Left renal pelvis (tissue), 4 donors: ENCODE results near the gene SLC13A3. TPM values are rescaled to one million over a fixed set of nuclear protein-coding genes. Genes with fewer than 3 reads are reported as not detected.

Experiments
- DNase-seq, 4 donors: peaks; one replicate each; pipeline ENCODE4 v3.0.0-alpha.2; 2013; ENCODE audit warnings: low read depth in 4 of 4, low spot score in 3 of 4
- polyA plus RNA-seq, 4 donors: library from polyadenylated mRNA; unstranded; fragments of 120-200 nt; gene quantifications; one replicate each; pipeline ENCODE4 v1.2.1, GENCODE V29; 2013; ENCODE audit not compliant: insufficient read length in 4 of 4

Gene SLC13A3
- polyA plus RNA-seq, 4 donors: 7.1 to 19.8 (median 14.3) TPM

DNA sequence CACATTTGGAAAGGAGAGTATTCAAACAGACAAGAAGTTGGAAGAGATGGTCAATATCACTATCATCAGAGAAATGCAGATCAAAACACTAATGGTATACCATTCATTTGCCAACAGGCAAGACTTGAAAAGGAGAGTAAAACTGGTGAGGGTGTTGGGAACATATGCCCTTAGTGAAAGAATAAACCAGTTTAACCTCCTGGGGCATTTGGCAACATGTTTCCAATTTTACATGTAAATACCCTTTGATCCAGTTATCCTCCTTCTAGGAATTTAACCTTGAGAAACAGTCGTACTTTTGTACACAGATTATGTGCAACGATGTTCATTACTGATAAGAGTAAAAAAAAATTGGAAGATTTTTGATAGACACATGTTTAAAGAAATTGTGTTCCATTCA lies 66.8 kb downstream of the SLC13A3 start:
- DNase-seq: no peak

DNA sequence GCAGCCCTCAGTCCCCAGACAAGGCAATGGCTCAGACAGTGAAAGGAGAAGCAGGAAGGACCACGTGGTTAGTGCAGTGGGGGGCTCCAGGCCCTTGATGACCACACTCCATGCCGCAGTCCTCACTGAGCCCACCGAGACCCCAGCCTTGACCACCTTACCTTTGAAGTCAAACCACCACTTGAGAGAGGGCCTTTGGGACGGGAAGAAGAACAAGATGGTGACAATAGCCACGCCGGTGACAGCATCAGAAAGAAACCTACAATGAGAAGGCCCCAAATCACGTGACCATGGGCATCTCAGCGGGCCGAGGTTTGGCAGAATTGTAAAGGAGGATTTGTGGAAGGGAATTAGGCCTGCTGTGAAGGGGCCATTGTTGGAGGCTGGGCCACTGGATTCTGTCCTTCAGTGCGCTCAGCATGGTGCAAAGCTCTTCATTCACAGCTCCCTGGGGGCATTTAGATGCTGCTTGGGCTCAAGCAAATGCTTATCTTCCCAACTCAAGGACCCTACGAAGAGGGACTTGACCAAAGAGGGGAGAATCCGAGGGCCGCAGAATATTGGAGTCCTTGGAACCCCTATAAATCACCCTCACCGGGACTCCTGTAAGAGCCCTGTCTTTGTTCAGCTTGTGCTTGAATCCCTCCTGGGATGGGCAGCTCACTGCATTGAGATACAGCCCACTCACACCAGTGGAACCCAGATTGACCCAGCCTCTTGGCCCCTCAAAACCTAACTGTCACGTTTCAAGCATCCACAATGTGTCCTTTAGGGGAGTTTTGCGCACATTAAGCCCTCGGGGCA lies 67.6 kb downstream of the SLC13A3 start:
- DNase-seq: no peak

DNA sequence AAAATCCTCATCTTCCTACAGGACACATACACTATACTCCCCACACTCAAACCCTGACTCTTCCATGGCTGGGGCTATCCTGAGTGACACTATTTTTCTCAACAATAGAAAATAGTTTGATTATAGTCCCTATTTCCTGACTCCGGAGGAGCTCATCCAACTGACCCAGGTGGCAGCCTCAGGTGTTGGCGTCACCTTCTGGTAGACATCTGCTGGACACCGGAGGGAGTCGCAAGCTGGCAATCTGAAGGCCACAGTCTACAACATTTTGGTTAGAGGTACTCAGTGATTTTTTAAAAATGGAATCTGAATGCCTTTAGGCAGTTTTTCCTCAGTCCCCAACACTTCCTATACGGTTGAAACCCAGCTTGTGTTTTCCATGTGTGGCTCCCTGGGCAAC lies 68.6 kb downstream of the SLC13A3 start:
- DNase-seq: no peak

DNA sequence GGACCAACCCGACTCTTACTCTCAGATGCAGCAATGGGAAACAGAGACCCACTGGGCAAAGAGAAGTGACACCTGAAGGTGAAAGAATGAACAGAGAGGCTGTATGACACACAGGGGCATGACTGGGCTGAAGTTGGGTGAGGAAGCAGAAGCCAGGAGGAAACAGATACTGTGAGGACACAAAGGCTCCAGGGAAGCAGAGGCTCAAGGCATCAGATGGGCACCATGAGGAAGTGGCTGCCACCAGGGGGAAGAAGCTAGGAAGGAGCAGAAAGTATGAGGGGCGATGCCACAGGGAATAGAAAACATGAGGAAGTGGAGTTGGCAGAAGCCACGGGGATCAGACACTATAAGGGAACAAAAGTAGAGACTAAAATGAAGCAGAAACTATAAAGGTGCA lies 69.9 kb downstream of the SLC13A3 start:
- DNase-seq: no peak

DNA sequence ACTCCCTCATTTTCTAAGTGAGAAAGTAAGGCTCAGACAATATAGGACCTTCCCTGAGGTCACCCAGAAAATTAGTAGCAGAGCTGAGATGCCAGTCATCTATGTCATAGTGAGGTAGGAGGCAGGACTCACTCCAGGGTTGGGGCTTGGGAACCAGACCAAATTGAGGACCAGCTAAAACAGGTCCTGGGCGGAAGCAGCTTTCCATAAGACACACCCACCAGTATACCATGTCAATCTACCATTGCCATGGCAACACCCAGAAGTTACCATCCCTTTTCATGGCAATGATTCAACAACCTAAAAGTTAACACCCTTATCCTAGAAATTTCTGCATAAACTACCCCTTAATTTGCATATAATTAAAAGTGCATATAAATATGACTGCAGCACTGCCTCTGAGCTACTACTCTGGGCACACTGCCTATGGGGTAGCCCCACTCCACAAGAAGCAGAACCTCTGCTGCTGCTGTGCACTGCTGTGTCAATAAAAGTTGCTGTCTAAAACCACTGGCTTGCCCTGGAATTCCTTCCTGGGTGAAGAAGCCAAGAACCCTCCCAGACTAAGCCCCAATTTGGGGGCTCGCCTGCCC lies 70.5 kb downstream of the SLC13A3 start:
- DNase-seq: no peak

DNA sequence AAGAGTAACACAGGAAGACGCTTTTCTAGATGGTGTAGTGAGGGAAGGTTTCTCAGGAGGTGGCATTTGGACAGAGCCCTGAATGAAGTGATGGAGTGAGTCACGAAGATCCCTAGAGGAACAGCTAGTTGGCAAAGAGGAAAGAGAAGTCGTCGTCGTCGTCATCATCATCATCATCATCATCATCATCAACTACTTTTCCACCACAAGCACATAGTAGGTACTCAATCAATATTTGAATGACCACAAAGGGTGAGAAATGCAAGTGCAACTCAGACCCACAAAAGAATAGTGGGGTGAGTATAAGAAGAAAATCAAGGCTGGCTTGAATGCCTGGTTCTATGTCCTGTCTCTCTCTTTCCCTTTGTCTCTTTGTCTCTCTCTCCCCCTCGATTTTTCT lies 72.5 kb downstream of the SLC13A3 start:
- no peak for DNase-seq

DNA sequence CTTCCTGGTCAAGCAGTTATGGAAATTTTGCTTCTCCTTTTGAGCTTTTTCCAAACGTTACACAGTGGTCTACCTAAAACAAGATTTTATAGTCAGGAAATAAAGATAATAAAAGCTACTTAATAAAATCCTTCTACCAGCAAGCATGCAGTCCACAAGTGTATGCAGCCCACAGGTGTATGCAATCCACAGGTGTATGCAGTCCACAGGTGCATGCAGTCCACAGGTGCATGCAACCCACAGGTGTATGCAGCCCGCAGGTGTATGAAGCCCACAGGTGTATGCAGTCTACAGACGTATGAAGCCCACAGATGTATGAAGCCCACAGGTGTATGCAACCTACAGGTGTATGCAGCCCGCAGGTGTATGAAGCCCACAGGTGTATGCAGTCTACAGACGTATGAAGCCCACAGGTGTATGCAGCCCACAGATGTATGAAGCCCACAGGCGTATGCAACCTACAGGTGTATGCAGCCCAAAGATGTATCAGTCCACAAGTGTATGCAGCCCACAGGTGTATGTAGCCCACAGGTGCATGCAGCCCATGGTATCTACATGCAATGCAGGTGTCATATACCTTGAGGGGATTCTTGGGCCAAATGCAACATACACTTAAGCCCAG lies 74.4 kb downstream of the SLC13A3 start:
- DNase-seq: no peak

DNA sequence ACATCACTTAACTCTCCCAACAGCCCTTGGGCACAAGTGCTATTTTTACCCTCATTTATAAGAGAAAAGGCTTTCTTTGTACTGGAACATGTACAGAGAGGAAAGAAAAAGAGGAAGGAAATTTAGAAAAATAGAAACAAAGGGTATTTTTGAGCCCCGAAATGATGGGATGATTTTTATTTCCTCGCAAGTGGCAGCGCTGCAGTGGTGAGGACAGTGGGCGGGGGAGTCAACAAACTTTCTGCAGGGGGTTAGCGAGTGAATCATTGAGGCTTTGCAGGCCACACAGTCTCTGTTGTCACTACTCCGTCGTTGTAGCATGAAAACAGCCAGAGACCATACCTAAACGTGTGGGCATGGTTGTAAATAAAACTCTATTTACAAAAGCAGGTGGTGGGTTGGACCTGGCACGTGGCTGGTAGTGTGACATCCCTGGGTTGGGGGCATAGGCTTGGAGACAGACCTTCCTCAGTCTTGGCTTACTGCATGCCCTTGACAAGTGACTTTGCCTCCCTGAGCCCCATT lies 75.3 kb downstream of the SLC13A3 start:
- no peak for DNase-seq

DNA sequence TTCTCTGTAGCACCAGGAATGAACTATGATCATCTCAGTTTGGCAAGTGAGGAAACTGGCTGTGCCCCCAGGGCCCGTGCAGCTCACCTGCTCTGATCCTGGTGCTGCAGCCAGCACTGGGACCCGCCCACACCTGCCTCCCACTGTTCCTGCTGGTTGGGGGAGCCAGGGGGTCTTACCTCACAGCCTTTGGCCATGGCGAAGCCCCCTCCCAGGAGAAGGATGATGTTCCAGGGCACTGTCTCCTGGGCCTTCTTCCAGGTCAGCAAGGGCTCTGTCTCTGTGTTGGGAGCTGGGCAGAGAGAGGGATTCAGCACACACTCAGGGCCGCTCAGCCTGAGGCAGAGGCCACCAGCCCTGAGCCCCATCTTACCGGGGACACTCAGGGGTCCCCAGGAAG lies 75.9 kb downstream of the SLC13A3 start:
- no peak for DNase-seq

DNA sequence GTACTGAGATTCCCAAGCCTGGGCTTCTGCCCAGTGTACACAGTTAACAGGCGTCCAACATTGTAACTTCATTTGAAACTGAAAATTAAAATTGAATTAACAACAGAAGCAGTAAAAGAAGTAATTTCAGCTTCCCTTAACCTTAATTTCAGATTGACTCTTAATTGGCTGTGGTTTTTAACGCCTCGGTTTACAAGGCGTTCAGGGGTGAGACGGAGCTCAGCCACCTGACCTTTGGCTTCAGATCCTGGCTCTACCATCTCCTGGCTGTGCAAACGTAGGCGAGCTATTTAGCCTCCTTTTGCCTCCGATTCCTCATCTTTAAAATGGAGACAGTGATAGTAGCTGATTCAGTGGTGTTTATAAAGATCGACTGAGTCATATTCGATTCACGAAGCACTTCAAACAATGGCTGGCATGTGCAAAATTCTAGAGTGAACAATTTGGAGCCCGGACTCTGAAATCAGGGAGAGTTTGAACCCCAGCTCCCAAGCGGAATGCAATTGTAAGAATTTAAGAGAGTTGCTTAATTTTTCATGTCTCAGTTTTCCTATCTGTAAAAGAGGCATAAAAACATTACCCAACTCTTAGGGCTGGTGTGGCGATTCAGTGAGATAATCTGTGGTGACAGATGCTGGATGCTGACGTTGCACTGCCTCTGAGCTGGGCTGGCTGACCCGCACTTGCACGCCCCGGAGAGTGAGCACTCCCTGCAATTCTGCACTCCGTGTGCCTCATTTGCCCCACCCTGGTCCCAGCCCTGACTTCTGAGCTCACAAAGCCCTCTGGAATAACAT lies 77.3 kb downstream of the SLC13A3 start:
- DNase-seq: no peak

DNA sequence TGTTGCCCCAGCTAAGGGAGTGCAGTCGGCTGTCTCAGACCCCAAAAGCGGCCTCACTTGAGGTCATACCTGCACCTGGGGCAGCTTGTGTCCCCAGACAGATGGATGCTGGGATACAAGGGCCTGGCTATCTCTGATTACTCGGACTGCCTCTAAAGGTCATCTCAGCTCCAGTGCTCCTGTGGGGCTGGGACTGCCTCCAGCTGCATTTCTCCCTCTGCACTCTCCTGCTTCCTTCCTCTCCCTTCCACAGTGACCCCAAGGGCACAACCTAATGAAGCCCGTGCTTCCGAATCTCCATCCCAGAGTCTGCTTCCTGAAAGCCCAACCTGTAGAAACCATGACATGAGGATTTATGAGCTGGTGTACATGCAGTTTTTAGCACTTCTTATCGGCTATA lies 78.0 kb downstream of the SLC13A3 start:
- peak in 1 of 4 donors; percentile 32 for DNase-seq

DNA sequence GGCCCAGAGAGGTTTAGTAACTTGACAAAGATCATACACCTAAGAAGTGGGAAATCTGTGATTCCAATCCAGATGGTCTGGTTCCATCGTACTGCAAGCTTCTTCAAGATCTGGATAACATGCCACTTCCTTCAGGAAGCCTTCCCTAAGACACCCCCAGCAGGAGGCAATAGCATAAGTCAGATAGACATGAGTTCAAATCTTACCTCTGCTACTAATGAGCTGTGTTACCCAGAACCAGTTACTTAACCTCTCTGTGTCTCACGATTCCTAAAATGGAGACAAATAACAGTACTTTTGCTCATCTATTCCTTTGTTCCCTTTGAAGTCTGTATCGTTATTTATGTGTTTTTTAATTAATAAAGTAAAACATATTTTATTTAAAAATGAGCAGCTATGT lies 78.5 kb downstream of the SLC13A3 start:
- no peak for DNase-seq

DNA sequence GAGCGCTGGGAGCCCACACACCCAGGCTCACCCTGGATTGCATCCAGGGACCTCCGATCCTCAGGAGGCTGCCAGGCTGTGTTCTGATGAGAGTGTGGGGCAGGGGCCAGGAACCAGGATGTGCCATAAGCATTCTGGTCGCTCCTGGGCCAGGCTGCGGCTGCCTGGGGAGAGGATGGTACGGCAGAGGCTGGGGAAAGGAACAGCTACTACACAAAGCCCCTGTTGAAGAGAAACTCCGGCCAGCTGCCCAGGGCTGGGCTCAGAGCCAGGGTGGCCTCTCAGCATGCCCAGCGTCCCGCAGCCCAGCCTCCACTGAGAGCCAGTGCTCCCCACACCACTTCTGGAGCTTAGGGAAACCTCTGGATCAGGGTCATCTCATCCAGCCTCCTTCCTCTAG lies 79.1 kb downstream of the SLC13A3 start:
- DNase-seq: no peak

DNA sequence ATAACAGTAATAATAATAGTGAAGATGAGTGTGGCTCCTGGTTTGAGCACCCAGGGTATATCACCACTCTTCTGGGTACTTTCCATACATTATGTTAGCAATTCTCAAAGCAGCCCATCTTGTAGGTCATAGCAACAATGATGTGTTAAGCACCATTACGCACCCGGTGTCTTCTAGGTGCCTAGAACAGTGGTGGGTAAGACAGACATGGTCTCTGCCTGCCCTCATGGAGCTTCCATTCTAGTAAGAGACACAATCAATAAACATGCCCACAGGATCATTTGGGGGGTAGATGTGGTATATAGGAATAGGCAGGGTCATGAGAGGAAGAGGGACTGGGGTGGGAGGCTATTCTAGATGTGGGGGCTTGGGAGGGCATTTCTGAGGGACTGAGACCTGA lies 79.8 kb downstream of the SLC13A3 start:
- DNase-seq: no peak

DNA sequence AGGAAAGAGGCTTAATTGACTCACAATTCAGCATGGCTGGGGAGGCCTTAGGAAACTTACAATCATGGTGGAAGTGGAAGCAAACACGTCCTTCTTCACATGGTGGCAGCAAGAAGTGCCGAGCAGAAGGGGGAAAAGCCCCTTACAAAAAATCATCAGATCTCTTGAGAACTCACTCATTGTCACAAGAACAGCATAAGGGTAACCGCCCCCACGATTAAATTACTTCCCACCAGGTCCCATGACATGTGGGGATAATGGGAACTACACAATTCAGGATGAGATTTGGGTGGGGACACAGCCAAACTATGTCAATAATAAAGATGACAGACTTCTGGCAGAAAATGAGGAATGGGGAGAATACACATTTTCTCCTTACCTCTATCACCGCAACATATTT lies 80.3 kb downstream of the SLC13A3 start:
- DNase-seq: no peak

DNA sequence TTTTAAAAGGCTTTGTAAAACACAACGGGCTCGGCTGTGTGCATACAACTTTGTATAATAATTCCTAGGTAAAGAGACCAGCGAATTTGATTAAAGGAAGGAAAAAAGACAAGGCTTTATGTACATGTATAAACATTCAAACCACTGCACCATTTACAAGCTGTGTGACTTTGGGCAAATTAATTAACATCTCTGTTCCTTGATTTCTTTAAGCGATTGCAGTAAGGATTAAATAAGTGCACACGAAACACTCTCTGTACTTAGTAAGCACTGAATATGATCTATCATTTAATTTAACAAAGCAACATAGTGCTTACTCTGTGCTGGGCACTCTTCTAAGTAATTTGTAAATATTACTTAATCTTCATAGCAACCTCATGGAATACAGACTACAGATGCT lies 81.3 kb downstream of the SLC13A3 start:
- no peak for DNase-seq

DNA sequence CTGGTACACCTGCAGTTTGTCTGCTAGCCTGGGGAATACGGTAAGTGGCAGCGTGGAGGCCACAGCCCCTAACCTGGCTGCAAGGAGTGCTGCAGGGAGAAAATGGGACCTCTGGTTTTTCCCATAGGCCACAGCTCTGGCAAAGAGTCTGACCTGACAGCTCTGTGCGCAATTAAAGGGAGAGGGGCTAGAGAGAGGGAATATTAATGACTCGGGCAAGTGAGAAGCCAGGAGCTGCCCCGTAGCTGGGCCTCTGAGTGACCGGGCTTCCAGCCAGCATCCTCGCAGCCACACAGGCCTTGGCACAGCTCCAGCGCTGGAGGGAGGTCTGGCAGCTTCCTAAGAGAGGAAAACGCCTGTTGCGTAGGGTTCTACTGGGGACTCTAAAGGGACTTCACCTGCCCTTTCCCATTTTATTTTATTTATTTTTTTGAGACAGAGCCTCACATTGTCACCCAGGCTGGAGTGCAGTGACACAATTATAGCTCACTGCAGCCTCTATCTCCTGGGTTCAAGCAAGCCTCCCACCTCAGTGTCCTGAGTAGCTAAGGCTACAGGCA lies 82.6 kb downstream of the SLC13A3 start:
- DNase-seq: peak; percentile 65 to 79 (median 73)

DNA sequence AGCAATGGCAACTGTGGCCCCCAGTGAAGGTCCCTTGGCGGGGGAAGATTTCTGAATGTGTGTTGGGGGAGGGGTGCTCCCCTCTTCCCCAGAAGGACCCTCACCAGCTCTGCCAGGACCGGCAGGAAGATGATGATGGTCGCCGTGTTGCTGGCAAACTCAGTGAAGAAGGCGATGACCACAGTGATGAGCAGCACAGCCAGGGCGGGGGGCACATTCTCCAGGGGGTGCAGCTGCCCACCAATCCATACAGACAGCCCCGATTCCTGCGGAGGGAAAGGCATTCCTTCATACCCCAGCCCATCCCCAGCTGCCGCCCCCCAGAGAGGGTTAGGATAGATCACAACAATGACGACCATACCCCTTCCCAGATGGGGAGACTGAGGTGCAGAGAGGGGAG lies 85.1 kb downstream of the SLC13A3 start:
- DNase-seq: no peak

DNA sequence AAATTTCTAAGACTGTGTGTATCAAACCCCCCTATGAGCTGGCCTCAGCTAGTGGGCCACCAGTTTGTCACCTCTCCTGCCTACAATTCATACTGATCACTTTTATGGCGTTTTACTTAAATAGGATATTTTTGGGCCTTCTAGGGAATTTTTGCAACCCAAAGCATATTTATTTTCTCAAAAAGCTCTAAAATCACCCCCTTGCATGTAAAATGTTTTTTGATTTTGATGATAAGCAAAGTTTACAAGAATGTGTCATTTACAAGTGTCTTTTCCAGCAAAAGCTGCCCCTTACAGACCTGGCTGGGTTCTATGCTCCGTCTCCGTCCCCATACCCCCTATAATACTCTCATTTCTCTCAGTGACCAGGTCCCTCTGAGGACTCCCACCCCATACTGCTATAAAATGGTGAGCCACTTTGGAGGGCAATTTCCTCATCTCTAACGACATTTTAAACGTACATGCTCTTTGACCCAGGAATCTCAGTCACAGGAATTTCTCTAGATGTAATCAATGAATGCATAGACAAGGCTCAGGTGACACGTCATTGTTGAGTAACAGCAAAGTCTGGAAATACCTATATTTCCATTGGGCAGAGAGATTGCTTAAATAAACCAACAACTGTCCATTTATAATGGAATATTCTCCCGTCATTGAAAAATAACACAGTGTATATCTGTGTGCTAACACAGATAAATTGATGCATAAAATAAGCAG lies 86.9 kb downstream of the SLC13A3 start:
- no peak for DNase-seq

DNA sequence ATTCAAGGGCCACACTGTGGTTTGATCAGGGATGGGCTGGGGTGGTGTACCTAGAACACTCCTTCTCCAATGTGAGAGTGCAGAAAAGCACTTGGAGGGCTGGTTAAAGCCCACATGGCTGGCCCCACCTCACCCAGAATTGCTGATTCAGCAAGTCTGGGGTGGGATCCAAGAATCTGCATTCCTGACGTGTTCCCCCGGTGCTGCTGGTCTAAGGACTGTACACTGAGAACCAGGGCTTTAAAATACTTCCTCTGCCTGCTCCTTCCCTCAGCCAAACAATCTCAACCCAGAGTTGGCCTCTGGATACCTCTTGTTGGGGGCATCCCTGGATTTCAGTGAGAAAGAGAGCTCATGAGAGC lies 87.4 kb downstream of the SLC13A3 start:
- DNase-seq: no peak
